HFF-Myc (cell line): Measurements from ENCODE around the gene LIMK1.
"Not testable (repeated sequence)": the region's sequence is repeated elsewhere in the genome, so short reads cannot be mapped to it uniquely, and the experiment has no call there.

Source experiments
- DNase-seq: peaks from one replicate; pipeline ENCODE4 v3.0.0-alpha.2; 2011; ENCODE audit warnings: low read depth; ENCODE audit errors: extremely low read depth
- H3K4me3 ChIP-seq: replicated peaks from 2 replicates; pipeline ENCODE4 v1.5.1; 2011; ENCODE audit warnings: low read depth, mild to moderate bottlenecking, control low read depth, low read length
- TF ChIP-seq, protein P1 (sequence below): IDR thresholded peaks from 2 replicates; pipeline ENCODE4 v1.5.1; 2012; ENCODE audit warnings: mild to moderate bottlenecking, low read depth, low read length, control low read depth; ENCODE audit errors: missing control alignments

LIMK1 gene

DNA sequence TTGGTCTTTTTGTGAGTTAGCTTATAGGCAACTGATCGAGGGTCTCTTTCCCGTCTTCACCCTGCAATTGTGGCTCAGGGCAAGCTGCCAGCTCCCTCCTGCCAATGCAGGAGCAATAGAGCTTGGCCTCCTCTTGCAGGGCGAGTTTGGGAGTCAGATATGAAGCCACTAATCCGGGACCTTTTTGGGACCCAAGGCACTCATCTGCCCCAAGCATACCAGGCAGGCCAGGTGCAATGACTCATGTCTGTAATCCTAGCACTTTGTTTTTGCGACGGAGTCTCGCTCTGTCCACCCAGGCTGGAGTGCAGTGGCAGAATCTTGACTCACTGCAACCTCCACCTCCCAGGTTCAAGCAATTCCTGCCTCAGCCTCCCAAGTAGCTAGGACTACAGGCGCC lies 21.1 kb downstream of the LIMK1 start:
- TF ChIP-seq, protein P1, sequence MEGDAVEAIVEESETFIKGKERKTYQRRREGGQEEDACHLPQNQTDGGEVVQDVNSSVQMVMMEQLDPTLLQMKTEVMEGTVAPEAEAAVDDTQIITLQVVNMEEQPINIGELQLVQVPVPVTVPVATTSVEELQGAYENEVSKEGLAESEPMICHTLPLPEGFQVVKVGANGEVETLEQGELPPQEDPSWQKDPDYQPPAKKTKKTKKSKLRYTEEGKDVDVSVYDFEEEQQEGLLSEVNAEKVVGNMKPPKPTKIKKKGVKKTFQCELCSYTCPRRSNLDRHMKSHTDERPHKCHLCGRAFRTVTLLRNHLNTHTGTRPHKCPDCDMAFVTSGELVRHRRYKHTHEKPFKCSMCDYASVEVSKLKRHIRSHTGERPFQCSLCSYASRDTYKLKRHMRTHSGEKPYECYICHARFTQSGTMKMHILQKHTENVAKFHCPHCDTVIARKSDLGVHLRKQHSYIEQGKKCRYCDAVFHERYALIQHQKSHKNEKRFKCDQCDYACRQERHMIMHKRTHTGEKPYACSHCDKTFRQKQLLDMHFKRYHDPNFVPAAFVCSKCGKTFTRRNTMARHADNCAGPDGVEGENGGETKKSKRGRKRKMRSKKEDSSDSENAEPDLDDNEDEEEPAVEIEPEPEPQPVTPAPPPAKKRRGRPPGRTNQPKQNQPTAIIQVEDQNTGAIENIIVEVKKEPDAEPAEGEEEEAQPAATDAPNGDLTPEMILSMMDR: no peak
- no peak overlapping the region for H3K4me3 ChIP-seq
- no peak for DNase-seq

DNA sequence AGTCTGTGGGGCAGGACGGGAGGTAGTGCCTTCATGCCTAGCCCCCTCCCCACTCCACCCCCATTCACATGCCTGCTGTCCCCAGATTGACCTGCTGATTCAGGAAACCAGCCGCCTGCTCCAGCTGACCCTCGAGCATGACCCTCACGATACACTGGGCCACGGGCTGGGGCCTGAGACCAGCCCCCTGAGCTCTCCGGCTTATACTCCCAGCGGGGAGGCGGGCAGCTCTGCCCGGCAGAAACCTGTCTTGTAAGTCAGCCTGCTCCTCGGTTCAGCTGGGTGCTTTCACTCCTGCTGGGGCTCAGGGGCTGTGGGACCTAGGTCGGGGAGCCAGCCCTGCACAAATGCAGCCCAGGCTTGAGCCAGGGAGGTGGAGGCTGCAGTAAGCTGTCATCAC lies 22.4 kb downstream of the LIMK1 start:
- no peak for DNase-seq
- TF ChIP-seq, protein P1: no peak
- H3K4me3 ChIP-seq: no peak overlapping the region

DNA sequence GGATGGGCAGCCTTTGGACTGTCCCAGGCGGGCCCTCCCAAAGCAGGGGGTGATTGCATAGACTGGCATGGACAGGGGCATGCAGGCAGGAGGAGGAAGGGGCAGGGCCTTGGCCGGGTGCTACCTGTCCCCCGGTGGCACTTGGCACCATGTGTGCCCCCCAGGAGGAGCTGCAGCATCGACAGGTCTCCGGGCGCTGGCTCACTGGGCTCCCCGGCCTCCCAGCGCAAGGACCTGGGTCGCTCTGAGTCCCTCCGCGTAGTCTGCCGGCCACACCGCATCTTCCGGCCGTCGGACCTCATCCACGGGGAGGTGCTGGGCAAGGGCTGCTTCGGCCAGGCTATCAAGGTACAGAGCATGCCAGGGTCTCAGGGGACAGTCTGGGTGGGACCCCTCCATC lies 23.2 kb downstream of the LIMK1 start:
- no peak overlapping the region for H3K4me3 ChIP-seq
- TF ChIP-seq, protein P1: no peak
- no peak for DNase-seq

DNA sequence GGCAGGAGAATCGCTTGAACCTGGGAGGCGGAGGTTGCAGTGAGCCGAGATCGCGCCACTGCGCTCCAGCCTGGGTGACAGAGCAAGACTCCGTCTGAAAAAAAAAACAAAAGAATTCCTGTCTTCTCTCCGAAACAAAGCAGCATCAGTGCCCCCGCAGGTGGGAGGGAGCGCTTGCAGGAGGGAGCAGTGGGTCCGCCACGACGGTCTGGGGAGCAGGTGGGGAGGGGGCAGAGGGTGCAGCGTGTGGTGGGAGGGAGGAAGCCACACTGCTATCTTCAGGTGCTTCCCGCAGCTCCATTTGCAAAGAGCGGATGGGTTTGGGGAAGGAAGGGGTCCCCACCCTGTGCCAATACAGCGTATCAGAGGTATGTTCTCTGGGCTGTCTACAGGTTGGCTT lies 31.7 kb downstream of the LIMK1 start:
- DNase-seq: no peak
- H3K4me3 ChIP-seq: no peak overlapping the region
- TF ChIP-seq, protein P1: no peak

DNA sequence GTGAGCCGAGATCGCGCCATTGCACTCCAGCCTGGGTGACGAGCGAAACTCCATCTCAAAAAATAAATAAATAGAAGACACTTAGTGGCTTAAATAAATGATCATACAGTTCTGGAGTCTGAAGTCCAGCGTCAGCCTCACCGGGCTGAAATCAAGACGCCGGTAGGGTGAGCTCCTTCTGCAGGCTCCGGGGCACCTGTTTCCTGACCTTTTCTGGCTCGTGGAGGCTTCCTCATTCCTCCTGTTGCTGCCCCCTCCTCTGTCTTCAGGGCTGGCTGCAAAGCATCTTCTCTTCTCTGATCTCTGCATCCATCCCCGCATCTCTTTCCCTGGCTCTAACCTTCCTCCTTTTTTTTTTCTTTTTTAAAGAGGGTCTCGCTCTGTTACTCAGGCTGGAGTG lies 32.8 kb downstream of the LIMK1 start:
- TF ChIP-seq, protein P1: no peak
- H3K4me3 ChIP-seq: no peak overlapping the region
- DNase-seq: no peak

DNA sequence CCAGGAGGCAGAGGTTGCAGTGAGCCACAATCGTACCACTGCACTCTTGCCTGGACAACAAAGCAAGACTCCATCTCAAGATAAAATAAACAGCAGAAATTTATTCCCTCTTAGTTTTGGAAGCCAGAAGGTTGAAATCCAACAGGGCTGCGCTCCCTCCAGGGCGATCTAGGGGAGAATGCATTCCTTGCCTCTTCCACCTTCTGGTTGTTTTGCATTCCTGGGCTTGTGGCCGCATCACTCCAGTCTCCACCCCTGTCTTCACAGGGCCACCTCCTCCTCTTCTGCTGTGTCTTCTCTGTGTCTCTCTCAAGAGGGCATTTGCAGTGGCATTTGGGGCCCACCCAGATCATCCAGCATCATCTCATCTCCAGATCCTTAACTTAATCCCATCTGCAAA lies 36.2 kb downstream of the LIMK1 start:
- H3K4me3 ChIP-seq: no peak overlapping the region
- DNase-seq: no peak
- TF ChIP-seq, protein P1: no peak

DNA sequence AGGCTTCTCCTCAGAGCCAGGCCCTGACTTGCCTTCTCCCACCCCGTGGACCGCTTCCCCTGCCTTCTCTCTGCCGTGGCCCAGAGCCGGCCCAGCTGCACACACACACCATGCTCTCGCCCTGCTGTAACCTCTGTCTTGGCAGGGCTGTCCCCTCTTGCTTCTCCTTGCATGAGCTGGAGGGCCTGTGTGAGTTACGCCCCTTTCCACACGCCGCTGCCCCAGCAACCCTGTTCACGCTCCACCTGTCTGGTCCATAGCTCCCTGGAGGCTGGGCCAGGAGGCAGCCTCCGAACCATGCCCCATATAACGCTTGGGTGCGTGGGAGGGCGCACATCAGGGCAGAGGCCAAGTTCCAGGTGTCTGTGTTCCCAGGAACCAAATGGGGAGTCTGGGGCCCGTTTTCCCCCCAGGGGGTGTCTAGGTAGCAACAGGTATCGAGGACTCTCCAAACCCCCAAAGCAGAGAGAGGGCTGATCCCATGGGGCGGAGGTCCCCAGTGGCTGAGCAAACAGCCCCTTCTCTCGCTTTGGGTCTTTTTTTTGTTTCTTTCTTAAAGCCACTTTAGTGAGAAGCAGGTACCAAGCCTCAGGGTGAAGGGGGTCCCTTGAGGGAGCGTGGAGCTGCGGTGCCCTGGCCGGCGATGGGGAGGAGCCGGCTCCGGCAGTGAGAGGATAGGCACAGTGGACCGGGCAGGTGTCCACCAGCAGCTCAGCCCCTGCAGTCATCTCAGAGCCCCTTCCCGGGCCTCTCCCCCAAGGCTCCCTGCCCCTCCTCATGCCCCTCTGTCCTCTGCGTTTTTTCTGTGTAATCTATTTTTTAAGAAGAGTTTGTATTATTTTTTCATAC lies 38.0 kb downstream of the LIMK1 start:
- TF ChIP-seq, protein P1: no peak
- H3K4me3 ChIP-seq: no peak overlapping the region
- no peak for DNase-seq

DNA sequence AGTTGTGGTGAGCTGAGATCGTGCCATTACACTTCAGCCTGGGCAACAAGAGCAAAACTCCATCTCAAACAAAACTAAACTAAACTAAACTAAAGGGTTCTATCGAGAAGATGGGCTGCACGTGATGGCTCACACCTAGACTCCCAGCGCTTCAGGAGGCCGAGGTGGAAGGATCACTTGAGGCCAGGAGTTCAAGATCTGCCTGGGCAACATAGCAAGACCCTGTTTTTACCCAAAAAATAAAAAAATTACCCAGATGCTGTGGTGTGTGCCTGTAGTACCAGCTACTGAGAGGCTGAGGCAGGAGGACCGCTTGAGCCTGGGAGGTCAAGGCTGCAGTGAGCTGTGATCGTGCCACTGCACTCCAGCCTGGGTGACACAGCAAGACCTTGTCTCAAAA lies 40.3 kb downstream of the LIMK1 start:
- H3K4me3 ChIP-seq, DNase-seq: not testable (repeated sequence)
